Activated CD8-positive, alpha-beta T cell treated with anti-CD3 and anti-CD28 coated beads for 36 hours (primary cell): ENCODE results near the gene TLCD3A. TPM values are rescaled to one million over a fixed set of nuclear protein-coding genes. Genes with fewer than 3 reads are reported as not detected.

Experiments
- ATAC-seq: fragments of 200-7000 bp; cut with Tn5 transposase; one replicate; pipeline ENCODE4 v1.10.0; 2021; ENCODE audit warnings: mild to moderate bottlenecking, moderate library complexity
- CTCF ChIA-PET: fragments of 350-600 bp; sonication (Branson Sonifier 250); formaldehyde crosslinking; loops from one replicate; lab custom pipeline; 2021; ENCODE audit warnings: antibody characterized with exemption; lab: Charles Lee
- POLR2A ChIA-PET: fragments of 350-600 bp; sonication (Branson Sonifier 250); formaldehyde crosslinking; loops from one replicate; lab custom pipeline; 2021; ENCODE audit warnings: antibody characterized with exemption; lab: Charles Lee
- DNase-seq: peaks from one replicate; pipeline ENCODE4 v3.0.0-alpha.2; 2020
- H3K27ac Mint-ChIP-seq: one replicate; pipeline ENCODE4 v1.8.0; 2021; ENCODE audit warnings: mild to moderate bottlenecking, mixed read lengths
- H3K27me3 Mint-ChIP-seq: one replicate; pipeline ENCODE4 v1.8.0; 2021; ENCODE audit warnings: mixed read lengths
- H3K36me3 Mint-ChIP-seq: one replicate; pipeline ENCODE4 v1.8.0; 2021; ENCODE audit warnings: low read depth, mixed read lengths
- H3K4me1 Mint-ChIP-seq: one replicate; pipeline ENCODE4 v1.8.0; 2021; ENCODE audit warnings: low read depth, mixed read lengths
- H3K4me3 Mint-ChIP-seq: one replicate; pipeline ENCODE4 v1.8.0; 2021; ENCODE audit warnings: mild to moderate bottlenecking, moderate library complexity, mixed read lengths
- H3K9me3 Mint-ChIP-seq: one replicate; pipeline ENCODE4 v1.8.0; 2021; ENCODE audit warnings: mixed read lengths
- intact Hi-C: fragments of 100-400 bp; cut with micrococcal nuclease; formaldehyde crosslinking; loops from one replicate; pipeline ENCODE4 v1.10.0; 2022
- total RNA-seq, 2 experiments: library from RNA; stranded (reverse); gene quantifications; one replicate each; pipeline ENCODE4 v1.2.3, GENCODE V29; 2021
- TF ChIP-seq, protein P1 (sequence below): fragments of 200-600 bp; IDR thresholded peaks from one replicate; pipeline ENCODE4 v1.8.0; 2022; ENCODE audit warnings: antibody characterized with exemption, mild to moderate bottlenecking

The TLCD3A gene
- total RNA-seq = 10 to 100 TPM; 30.9 to 34.4 TPM

DNA sequence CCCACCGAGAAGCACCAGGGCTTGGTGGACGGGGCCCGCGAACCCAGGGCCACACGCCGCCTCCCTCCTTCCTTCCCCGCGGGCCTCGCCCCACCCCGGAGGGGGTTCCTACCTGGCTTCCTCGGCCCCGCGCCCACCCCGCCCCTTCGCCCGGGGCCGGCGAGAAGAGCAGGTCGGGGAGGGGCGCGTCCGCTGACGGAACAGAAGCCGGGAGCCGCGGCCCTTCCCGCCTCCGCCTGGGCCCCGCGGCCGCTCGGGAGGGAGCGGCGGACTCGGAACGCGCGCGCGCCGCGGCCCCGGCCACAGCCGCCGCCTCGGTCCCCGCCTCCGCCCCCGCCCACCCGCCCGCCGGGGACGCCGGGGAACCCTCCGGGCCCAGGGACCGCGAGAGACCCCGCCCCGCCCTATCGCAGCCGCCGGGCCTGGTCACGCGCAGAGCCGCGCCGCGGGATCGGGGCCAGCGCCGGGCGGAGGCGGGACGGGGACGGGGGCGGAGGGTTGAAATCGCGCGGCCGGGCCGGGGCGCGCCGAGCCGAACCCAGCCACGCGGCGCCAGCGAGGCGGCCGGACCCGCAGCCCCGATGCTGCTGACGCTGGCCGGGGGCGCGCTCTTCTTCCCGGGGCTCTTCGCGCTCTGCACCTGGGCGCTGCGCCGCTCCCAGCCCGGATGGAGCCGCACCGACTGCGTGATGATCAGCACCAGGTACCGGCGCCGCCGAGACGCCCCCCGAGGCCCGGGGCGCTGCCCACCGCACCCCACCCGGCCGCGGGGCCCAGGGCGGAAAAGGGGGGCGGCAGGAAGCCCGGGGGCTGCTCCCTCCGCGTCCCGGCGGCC, at the start of gene TLCD3A:
Gene TLCD3A, plus strand, starts transcription at position 530 of the 835 bp plus-strand sequence. Its CDS starts 52 bp downstream, at position 582.
- peak; percentile 72 for ATAC-seq
- Mint-ChIP-seq H3K27me3 (no peaks in the 10 kb centered on the region), H3K4me3 (peak within 1 kb of the TSS; percentile 93), H3K9me3 (peaks cover 2% of the 10 kb centered on the region), H3K27ac (peak within 1 kb of the TSS; percentile 90), H3K4me1 (peaks cover 17% of the 10 kb centered on the region), H3K36me3 (peaks cover 30% of the 10 kb centered on the region)
- ChIA-PET POLR2A (interaction anchor here (1.4 to 1.6 kb wide), 2 partner anchors 18 to 21 kb away, joined by 6 to 11 read pairs; no protein-coding TSS in a partner anchor), CTCF (no interaction called here)
- intact Hi-C loops = no loop called here
- peak; percentile 64 for DNase-seq
- TF ChIP-seq, protein P1, sequence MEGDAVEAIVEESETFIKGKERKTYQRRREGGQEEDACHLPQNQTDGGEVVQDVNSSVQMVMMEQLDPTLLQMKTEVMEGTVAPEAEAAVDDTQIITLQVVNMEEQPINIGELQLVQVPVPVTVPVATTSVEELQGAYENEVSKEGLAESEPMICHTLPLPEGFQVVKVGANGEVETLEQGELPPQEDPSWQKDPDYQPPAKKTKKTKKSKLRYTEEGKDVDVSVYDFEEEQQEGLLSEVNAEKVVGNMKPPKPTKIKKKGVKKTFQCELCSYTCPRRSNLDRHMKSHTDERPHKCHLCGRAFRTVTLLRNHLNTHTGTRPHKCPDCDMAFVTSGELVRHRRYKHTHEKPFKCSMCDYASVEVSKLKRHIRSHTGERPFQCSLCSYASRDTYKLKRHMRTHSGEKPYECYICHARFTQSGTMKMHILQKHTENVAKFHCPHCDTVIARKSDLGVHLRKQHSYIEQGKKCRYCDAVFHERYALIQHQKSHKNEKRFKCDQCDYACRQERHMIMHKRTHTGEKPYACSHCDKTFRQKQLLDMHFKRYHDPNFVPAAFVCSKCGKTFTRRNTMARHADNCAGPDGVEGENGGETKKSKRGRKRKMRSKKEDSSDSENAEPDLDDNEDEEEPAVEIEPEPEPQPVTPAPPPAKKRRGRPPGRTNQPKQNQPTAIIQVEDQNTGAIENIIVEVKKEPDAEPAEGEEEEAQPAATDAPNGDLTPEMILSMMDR = no peak

DNA sequence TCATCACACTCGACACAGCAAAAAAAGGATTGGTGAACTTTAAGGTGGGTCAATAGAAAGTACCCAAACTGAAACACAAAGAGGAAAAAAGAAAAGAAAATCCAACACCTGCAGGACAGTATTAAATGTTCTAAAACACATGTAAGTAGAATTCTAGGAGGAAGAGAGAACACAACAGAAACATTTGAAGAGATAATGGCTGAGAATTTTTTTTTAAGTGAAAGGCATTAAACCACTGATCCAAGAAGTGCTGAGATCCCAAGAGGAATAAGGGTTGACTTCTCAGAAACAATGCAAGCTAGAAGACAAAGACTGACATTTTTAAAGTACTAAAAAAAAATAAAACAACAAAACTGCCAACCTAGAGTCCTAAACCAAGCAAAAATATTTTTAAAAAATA, 49.4 kb upstream of the TLCD3A start:
- POLR2A ChIA-PET = interaction anchor here (1.0 kb wide), 1 partner anchor 25 kb away, joined by 4 read pairs; no protein-coding TSS in a partner anchor
- ATAC-seq (no peak), DNase-seq (no peak)
- Mint-ChIP-seq H3K36me3 (peaks cover 12% of the 10 kb centered on the region), H3K4me1 (peaks cover 14% of the 10 kb centered on the region), H3K27ac (no peak overlapping the region), H3K27me3 (no peaks in the 10 kb centered on the region), H3K9me3 (no peaks in the 10 kb centered on the region), H3K4me3 (no peak overlapping the region)
- TF ChIP-seq, protein P1 = no peak
- intact Hi-C loops = no loop called here
- CTCF ChIA-PET = interaction anchor here (0.6 to 1.7 kb wide), 2 partner anchors 17 to 18 kb away, joined by 3 to 7 read pairs; no protein-coding TSS in a partner anchor

DNA sequence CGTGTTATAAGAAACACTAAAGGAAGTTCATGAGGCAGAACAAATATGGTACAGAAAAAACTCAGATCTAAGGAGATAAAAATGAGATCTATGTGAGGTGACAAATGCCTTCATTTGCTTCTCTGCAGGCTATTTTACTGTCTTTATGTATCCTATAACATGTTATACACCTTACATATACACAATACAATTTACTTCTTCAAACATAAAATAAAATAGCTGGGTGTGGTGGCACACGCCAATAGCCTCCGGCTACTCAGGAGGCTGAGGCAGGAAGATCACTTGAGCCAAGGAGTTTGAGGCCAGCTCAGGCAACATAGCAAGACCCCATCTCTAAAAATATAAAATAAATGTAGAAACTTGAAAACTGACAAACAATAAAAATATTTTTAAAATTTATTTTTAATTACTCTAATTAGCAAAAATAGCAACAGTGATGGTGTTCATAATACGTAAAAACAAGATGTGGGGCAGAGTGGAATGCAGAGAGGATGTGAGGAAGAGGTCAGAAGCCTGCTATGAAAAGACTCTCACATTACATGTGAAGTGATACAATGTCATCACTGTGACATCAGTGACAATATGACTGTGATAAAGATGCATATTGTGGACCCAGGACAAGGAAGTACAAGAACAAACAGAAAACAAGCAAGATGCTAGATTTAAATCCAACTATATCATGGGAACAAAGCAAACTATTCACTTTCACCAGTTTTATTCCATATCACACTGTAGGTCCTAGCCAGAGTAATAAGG, 48.7 kb upstream of the TLCD3A start:
- DNase-seq (no peak), ATAC-seq (no peak)
- no peak overlapping the region for H3K27ac Mint-ChIP-seq
- H3K27me3 Mint-ChIP-seq = no peaks in the 10 kb centered on the region
- intact Hi-C loops = no loop called here
- peaks cover 14% of the 10 kb centered on the region for H3K4me1 Mint-ChIP-seq
- H3K9me3 Mint-ChIP-seq = no peaks in the 10 kb centered on the region
- ChIA-PET CTCF (interaction anchor here (0.6 to 1.7 kb wide), 3 partner anchors 17 to 18 kb away, joined by 3 to 7 read pairs (median 3); no protein-coding TSS in a partner anchor), POLR2A (interaction anchor here (1.0 kb wide), 1 partner anchor 25 kb away, joined by 4 read pairs; no protein-coding TSS in a partner anchor)
- H3K4me3 Mint-ChIP-seq = no peak overlapping the region
- H3K36me3 Mint-ChIP-seq = peaks cover 12% of the 10 kb centered on the region
- TF ChIP-seq, protein P1 = no peak

DNA sequence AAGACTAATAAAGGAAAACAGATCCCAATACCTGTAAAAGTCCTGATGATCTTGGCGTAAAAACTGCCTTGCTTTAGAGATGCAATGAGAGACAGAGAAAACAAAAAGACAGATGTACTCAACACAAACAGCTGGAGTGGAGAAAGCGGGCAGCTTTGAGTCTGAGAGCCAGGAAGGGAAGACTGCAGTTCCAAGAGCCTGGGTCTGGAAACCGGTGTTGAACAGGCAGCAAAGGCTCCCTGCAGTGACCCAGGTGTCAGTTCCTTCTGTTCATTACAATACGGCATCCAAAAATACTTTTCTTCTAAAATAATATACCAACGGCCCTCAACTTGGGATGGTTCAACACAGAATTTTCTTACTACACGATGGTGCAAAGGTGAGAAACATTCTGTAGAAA, 47.4 kb upstream of the TLCD3A start:
- DNase-seq (no peak), ATAC-seq (no peak)
- TF ChIP-seq, protein P1 = no peak
- H3K9me3 Mint-ChIP-seq = no peaks in the 10 kb centered on the region
- H3K27me3 Mint-ChIP-seq = no peaks in the 10 kb centered on the region
- intact Hi-C loops = no loop called here
- H3K27ac Mint-ChIP-seq = no peak overlapping the region
- no peak overlapping the region for H3K4me3 Mint-ChIP-seq
- H3K36me3 Mint-ChIP-seq = peaks cover 15% of the 10 kb centered on the region
- peaks cover 14% of the 10 kb centered on the region for H3K4me1 Mint-ChIP-seq
- POLR2A ChIA-PET = interaction anchor here (0.7 kb wide), 1 partner anchor 276 kb away, joined by 3 read pairs; no protein-coding TSS in a partner anchor
- CTCF ChIA-PET = interaction anchor here (1.2 to 3.5 kb wide), 2 partner anchors 15 to 273 kb away, joined by 3 to 21 read pairs; no protein-coding TSS in a partner anchor
